ENCODE results near the gene RNPEPL1. TPM values are rescaled to one million over a fixed set of nuclear protein-coding genes. Genes with fewer than 3 reads are reported as not detected.

Gene RNPEPL1
- total RNA-seq, 1 donor from 2014 or later, result 40.5 TPM

GRCh38 chr2:240596491-240596931 is 28.2 kb downstream of the RNPEPL1 start:
- Mint-ChIP-seq H3K27ac (no peak overlapping the region), H3K4me3 (no peak overlapping the region), H3K4me1 (ENCODE audit: unreplicated experiment) (no peaks in the 10 kb centered on the region), H3K27me3 (no peaks in the 10 kb centered on the region), H3K9me3 (no peaks in the 10 kb centered on the region), H3K36me3 (peaks cover 3% of the 10 kb centered on the region)
- DNase-seq (ENCODE audit: extremely low spot score, unreplicated experiment), result no peak
- TF ChIP-seq CTCF (conservative IDR thresholded peaks at IDR 0.05), result no peak

GRCh38 chr2:240597054-240597418 is 28.8 kb downstream of the RNPEPL1 start:
- Mint-ChIP-seq H3K9me3 (no peaks in the 10 kb centered on the region), H3K4me3 (no peak overlapping the region), H3K27me3 (no peaks in the 10 kb centered on the region), H3K27ac (no peak overlapping the region), H3K4me1 (ENCODE audit: unreplicated experiment) (no peaks in the 10 kb centered on the region), H3K36me3 (peaks cover 3% of the 10 kb centered on the region)
- no peak for DNase-seq (ENCODE audit: extremely low spot score, unreplicated experiment)
- TF ChIP-seq CTCF (conservative IDR thresholded peaks at IDR 0.05), result no peak

DNA sequence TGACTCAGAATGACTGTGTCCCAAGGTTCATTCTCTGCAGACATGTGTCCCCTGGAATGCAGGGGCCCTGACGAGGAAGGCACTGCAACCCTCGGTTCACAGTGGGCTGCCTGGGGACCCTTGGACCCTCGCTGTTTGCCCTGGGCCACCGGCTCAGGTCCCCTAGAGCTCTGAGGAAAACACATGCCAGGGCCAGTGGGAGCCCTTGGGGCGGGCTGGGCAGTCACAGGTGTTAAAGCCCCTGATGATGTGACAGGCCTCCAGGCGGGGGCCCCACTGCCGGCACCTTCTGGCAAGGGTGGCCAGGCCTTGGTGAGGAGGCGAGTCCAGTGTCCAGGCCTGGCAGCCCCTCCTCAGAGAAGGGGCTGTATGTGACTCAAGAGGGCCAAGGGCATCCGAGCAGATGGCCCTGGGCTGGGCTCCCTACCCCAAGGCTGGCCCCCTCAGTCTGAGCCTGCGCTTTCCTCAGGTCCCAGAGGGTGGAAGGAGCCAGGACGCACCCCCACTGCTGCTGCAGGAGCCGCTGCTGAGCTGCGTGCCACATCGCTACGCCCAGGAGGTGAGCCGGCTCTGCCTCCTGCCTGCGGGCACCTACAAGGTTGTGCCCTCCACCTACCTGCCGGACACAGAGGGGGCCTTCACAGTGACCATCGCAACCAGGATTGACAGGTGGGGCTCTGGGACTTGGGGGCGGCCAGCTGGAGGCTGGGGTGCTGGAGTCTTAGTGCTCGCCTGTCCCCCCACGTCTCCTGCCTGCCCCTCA is 29.3 kb downstream of the RNPEPL1 start:
- Mint-ChIP-seq H3K27me3 (no peaks in the 10 kb centered on the region), H3K36me3 (peaks cover 3% of the 10 kb centered on the region), H3K4me3 (no peak overlapping the region), H3K27ac (no peak overlapping the region), H3K4me1 (ENCODE audit: unreplicated experiment) (no peaks in the 10 kb centered on the region), H3K9me3 (no peaks in the 10 kb centered on the region)
- no peak for DNase-seq (ENCODE audit: extremely low spot score, unreplicated experiment)
- no peak for TF ChIP-seq CTCF (conservative IDR thresholded peaks at IDR 0.05)

- TF ChIP-seq CTCF (conservative IDR thresholded peaks at IDR 0.05), result no peak
- H3K36me3 Mint-ChIP-seq, result peaks cover 3% of the 10 kb centered on the region
- H3K4me1 Mint-ChIP-seq (ENCODE audit: unreplicated experiment), result no peaks in the 10 kb centered on the region
- no peaks in the 10 kb centered on the region for H3K27me3 Mint-ChIP-seq
- DNase-seq (ENCODE audit: extremely low spot score, unreplicated experiment), result no peak
- no peak overlapping the region for H3K27ac Mint-ChIP-seq
- no peak overlapping the region for H3K4me3 Mint-ChIP-seq
- no peaks in the 10 kb centered on the region for H3K9me3 Mint-ChIP-seq
These were observed 30.1 kb downstream of the RNPEPL1 start for GRCh38 chr2:240598311-240598911.

GRCh38 chr2:240599141-240599583 is 30.9 kb downstream of the RNPEPL1 start:
- H3K9me3 Mint-ChIP-seq, result no peaks in the 10 kb centered on the region
- no peak for TF ChIP-seq CTCF (conservative IDR thresholded peaks at IDR 0.05)
- H3K4me1 Mint-ChIP-seq (ENCODE audit: unreplicated experiment), result peaks cover 1% of the 10 kb centered on the region
- no peak for DNase-seq (ENCODE audit: extremely low spot score, unreplicated experiment)
- H3K27ac Mint-ChIP-seq, result no peak overlapping the region
- H3K27me3 Mint-ChIP-seq, result no peaks in the 10 kb centered on the region
- no peak overlapping the region for H3K4me3 Mint-ChIP-seq
- H3K36me3 Mint-ChIP-seq, result peaks cover 3% of the 10 kb centered on the region
